HCT116 (cell line): ENCODE measurements around the gene CAMK2A. TPM values are rescaled to one million over a fixed set of nuclear protein-coding genes. Genes with fewer than 3 reads are reported as not detected.

Source experiments
- ATAC-seq: fragments of 200-7000 bp; cut with Tn5 transposase; 2 replicates; pipeline ENCODE4 v1.9.1; 2020; ENCODE audit warnings: mild to moderate bottlenecking, moderate library complexity
- BruUV-seq: library from RNA; stranded (reverse); fragments of 400-500 nt; replicated peaks from 2 replicates; lab custom pipeline; 2021; lab: Mats Ljungman, UMichigan
- CTCF ChIA-PET: fragments of 300-600 bp; sonication (Branson Sonifier 250); formaldehyde crosslinking; loops from one replicate; lab custom pipeline; 2021; ENCODE audit warnings: antibody characterized with exemption; lab: Charles Lee
- POLR2A ChIA-PET: fragments of 300-600, 350-600 bp; sonication (Branson Sonifier 250); formaldehyde crosslinking; loops from one replicate; lab custom pipeline; 2021; ENCODE audit warnings: antibody characterized with exemption; lab: Charles Lee
- RAD21 ChIA-PET, 2 experiments: fragments of 300-600 bp; sonication (Branson Sonifier 250); formaldehyde crosslinking; loops; one replicate each; lab custom pipeline; 2023; ENCODE audit warnings: low total read pairs in 2 of 2; ENCODE audit not compliant: uncharacterized antibody in 2 of 2, unreplicated experiment in 2 of 2, low non-redundant PET in 1 of 2; lab: Charles Lee
- DNase-seq: peaks from one replicate; pipeline ENCODE4 v3.0.0-alpha.2; 2010; ENCODE audit warnings: low read depth, low spot score
- H2AFZ ChIP-seq: fragments of 200-600 bp; shearing (Covaris generic), sonication (generic); 2 replicates; pipeline ENCODE4 v1.6.1; 2017; ENCODE audit warnings: low read depth, mixed run types, mixed read lengths, antibody characterized with exemption, low read length; ENCODE audit not compliant: poor library complexity, severe bottlenecking
- H3K27ac ChIP-seq: 2 replicates; pipeline ENCODE4 v1.5.1; 2012; ENCODE audit warnings: low read depth, low read length
- H3K27me3 ChIP-seq: fragments of 200-600 bp; sonication (generic); 2 replicates; pipeline ENCODE4 v1.6.1; 2016; ENCODE audit warnings: mixed run types, low read length, mixed read lengths; ENCODE audit not compliant: insufficient read depth
- H3K36me3 ChIP-seq, 2 experiments: fragments of 200-500 bp in 1 of 2; fragments of 200-600 bp in 1 of 2; sonication (Bioruptor generic) in 1 of 2; sonication (generic) in 1 of 2; 2 replicates each; pipeline versions ENCODE4 v1.5.1 to v1.6.1; 2014 to 2016; ENCODE audit warnings: low read length in 2 of 2, inconsistent platforms in 1 of 2, mixed read lengths in 1 of 2, mixed run types in 1 of 2; ENCODE audit not compliant: insufficient read depth in 2 of 2, control insufficient read depth in 1 of 2
- H3K4me1 ChIP-seq, 2 experiments: fragments of 200-600 bp in 1 of 2; sonication (generic) in 1 of 2; 2 replicates each; pipeline versions ENCODE4 v1.5.1 to v1.6.1; 2012 to 2017; ENCODE audit warnings: low read length in 2 of 2, inconsistent platforms in 1 of 2, mild to moderate bottlenecking in 1 of 2, mixed read lengths in 1 of 2, mixed run types in 1 of 2, moderate library complexity in 1 of 2; ENCODE audit not compliant: insufficient read depth in 2 of 2, control insufficient read depth in 1 of 2
- H3K4me2 ChIP-seq: fragments of 200-600 bp; sonication (generic); 2 replicates; pipeline ENCODE4 v1.6.1; 2017; ENCODE audit warnings: mixed run types, low read length, mixed read lengths
- H3K4me3 ChIP-seq, 2 experiments: fragments of 200-600 bp in 1 of 2; sonication (generic) in 1 of 2; replicated peaks in 1 of 2; 2 replicates each; pipeline ENCODE4 v1.5.1; 2011 to 2016; ENCODE audit warnings: low read length in 2 of 2, control low read depth in 1 of 2, low read depth in 1 of 2, mild to moderate bottlenecking in 1 of 2, mixed read lengths in 1 of 2, mixed run types in 1 of 2
- H3K79me2 ChIP-seq: fragments of 200-600 bp; sonication (generic); 2 replicates; pipeline ENCODE4 v1.6.1; 2017; ENCODE audit warnings: mild to moderate bottlenecking, mixed run types, low read length, moderate library complexity, mixed read lengths; ENCODE audit not compliant: insufficient read depth
- H3K9ac ChIP-seq: fragments of 200-600 bp; sonication (generic); 2 replicates; pipeline ENCODE4 v1.6.1; 2016; ENCODE audit warnings: low read length, mixed read lengths
- H3K9me2 ChIP-seq: fragments of 200-600 bp; sonication (generic), shearing (Covaris generic); 2 replicates; pipeline ENCODE4 v1.6.1; 2017; ENCODE audit warnings: mixed run types, mild to moderate bottlenecking, moderate library complexity; ENCODE audit not compliant: insufficient read depth
- H3K9me3 ChIP-seq, 2 experiments: fragments of 200-500 bp in 1 of 2; fragments of 200-600 bp in 1 of 2; sonication (Bioruptor generic) in 1 of 2; sonication (generic) in 1 of 2; 2 replicates each; pipeline ENCODE4 v1.6.1; 2014 to 2017; ENCODE audit warnings: low read length in 2 of 2, mixed read lengths in 2 of 2, inconsistent platforms in 1 of 2, low read depth in 1 of 2, mild to moderate bottlenecking in 1 of 2, mixed run types in 1 of 2, moderate library complexity in 1 of 2; ENCODE audit not compliant: control insufficient read depth in 1 of 2, insufficient read depth in 1 of 2
- H4K20me1 ChIP-seq: fragments of 200-600 bp; sonication (generic), shearing (Covaris generic); 2 replicates; pipeline ENCODE4 v1.6.1; 2017; ENCODE audit warnings: mixed run types, mild to moderate bottlenecking, moderate library complexity; ENCODE audit not compliant: insufficient read depth
- CBX3 ChIP-seq: IDR thresholded peaks from 2 replicates; pipeline ENCODE4 v1.6.1; 2012; ENCODE audit warnings: low read depth
- CEBPB ChIP-seq: IDR thresholded peaks from 2 replicates; pipeline ENCODE4 v1.6.1; 2012; ENCODE audit warnings: low read depth
- EGR1 ChIP-seq: IDR thresholded peaks from 2 replicates; pipeline ENCODE4 v1.6.1; 2012; ENCODE audit warnings: low read depth
- EZH2 ChIP-seq: fragments of 200-600 bp; sonication (generic); IDR thresholded peaks from 2 replicates; pipeline ENCODE4 v1.6.1; 2017; ENCODE audit warnings: antibody characterized with exemption, mixed run types
- FOSL1 ChIP-seq: IDR thresholded peaks from 2 replicates; pipeline ENCODE4 v1.6.1; 2012; ENCODE audit warnings: low read depth
- POLR2A ChIP-seq: IDR thresholded peaks from 2 replicates; pipeline ENCODE4 v1.7.0; 2011; ENCODE audit warnings: borderline replicate concordance; ENCODE audit not compliant: insufficient read depth, insufficient read length; ENCODE audit errors: extremely low read depth
- POLR2AphosphoS5 ChIP-seq: IDR thresholded peaks from 2 replicates; pipeline ENCODE4 v1.6.1; 2011; ENCODE audit warnings: mild to moderate bottlenecking, low read depth, low read length, moderate library complexity
- REST ChIP-seq: IDR thresholded peaks from 2 replicates; pipeline ENCODE4 v1.6.1; 2012; ENCODE audit warnings: low read depth
- SIN3A ChIP-seq: IDR thresholded peaks from 2 replicates; pipeline ENCODE4 v1.6.1; 2012; ENCODE audit warnings: low read depth
- SP1 ChIP-seq: IDR thresholded peaks from 2 replicates; pipeline ENCODE4 v1.6.1; 2012; ENCODE audit warnings: low read depth
- SRF ChIP-seq: IDR thresholded peaks from 2 replicates; pipeline ENCODE4 v1.6.1; 2012; ENCODE audit warnings: low read depth
- TCF7L2 ChIP-seq: IDR thresholded peaks from 2 replicates; pipeline ENCODE4 v1.7.0; 2011; ENCODE audit warnings: borderline replicate concordance, inconsistent platforms; ENCODE audit not compliant: insufficient read depth, insufficient read length; ENCODE audit errors: extremely low read depth
- YY1 ChIP-seq: IDR thresholded peaks from 2 replicates; pipeline ENCODE4 v1.6.1; 2011; ENCODE audit warnings: low read length, low read depth, moderate library complexity, mild to moderate bottlenecking; ENCODE audit not compliant: insufficient replicate concordance; ENCODE audit errors: extremely low read depth
- ZBTB33 ChIP-seq: IDR thresholded peaks from 2 replicates; pipeline ENCODE4 v1.6.1; 2011; ENCODE audit warnings: mild to moderate bottlenecking, low read length, moderate library complexity; ENCODE audit not compliant: insufficient replicate concordance; ENCODE audit errors: extremely low read depth
- ZFX ChIP-seq: fragments of 450-650 bp; IDR thresholded peaks from 2 replicates; pipeline ENCODE4 v1.6.1; 2017
- ZNF274 ChIP-seq: fragments of 200-500 bp; sonication (Bioruptor generic); IDR thresholded peaks from 2 replicates; pipeline ENCODE4 v1.6.1; 2014; ENCODE audit warnings: mild to moderate bottlenecking, low read depth, low read length, inconsistent platforms
- intact Hi-C: fragments of 100-400 bp; cut with micrococcal nuclease; formaldehyde crosslinking; loops from 2 replicates; pipeline ENCODE4 v1.10.0; 2022
- total RNA-seq: library from RNA; stranded (reverse); gene quantifications from one replicate; pipeline ENCODE4 v1.2.1, GENCODE V29; 2021; ENCODE audit not compliant: unreplicated experiment
- TF ChIP-seq, protein P1 (sequence below), 3 experiments: fragments of 200-600 bp in 1 of 3; sonication (generic) in 1 of 3; IDR thresholded peaks in 2 of 3; conservative IDR thresholded peaks in 1 of 3; 2 replicates each; pipeline ENCODE4 v1.5.1; 2012 to 2017; ENCODE audit warnings: low read depth in 2 of 3, low read length in 2 of 3, antibody characterized with exemption in 1 of 3, borderline replicate concordance in 1 of 3, control low read depth in 1 of 3, mild to moderate bottlenecking in 1 of 3, mixed read lengths in 1 of 3, mixed run types in 1 of 3, moderate library complexity in 1 of 3; ENCODE audit not compliant: insufficient read depth in 1 of 3

The CAMK2A gene
- total RNA-seq, 1 experiment from 2014 or later, result not detected

DNA sequence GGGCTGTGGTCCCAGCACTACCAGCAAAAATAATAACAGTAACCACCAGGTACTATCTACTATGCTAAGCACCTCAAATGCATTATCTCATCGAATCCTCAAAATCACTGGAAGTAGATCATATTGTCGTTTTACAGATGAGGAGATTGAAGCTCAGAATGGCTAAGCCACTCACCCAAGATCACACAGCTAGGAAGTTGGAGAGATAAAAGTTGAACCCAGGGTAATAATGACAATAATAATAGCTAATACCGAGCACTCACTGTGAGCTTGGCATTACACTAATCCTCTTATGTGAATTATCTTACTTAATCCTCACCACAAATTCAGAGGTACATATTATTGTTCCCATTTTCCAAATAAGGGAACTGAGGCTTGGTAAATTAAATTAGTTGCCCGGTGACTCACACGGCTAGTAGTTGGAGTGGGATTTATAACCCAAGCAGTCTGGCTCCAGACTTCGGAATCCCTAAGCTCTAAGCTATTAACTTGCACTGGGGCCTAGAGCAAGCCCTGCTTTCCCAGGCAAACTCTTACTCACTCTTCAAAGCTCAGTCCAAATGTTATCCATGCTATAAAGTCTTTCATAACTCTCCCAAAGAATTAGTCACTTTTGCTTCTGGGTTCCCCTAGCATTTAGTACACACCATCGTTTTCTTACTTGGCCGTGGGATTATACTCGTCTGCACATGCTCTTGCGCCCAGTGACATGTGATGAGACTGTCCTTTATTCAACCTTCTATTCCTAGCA, 9.3 kb upstream of the CAMK2A start:
- Histone ChIP-seq H4K20me1 (no peaks in the 10 kb centered on the region), H2AFZ (no peak overlapping the region), H3K36me3 (no peaks in the 10 kb centered on the region), H3K27me3 (no peaks in the 10 kb centered on the region), H3K9me3 (no peaks in the 10 kb centered on the region), H3K9me2 (no peaks in the 10 kb centered on the region), H3K27ac (no peak overlapping the region), H3K9ac (no peak overlapping the region), H3K4me3 (no peak overlapping the region), H3K4me1 (peaks cover 8 to 16% of the 10 kb centered on the region in 2 experiments; a peak in 3 of 4 replicates), H3K79me2 (no peaks in the 10 kb centered on the region), H3K4me2 (no peak overlapping the region)
- intact Hi-C loops, result no loop called here
- DNase-seq (no peak), ATAC-seq (no peak)
- RAD21 ChIA-PET, result no interaction called here
- POLR2A ChIA-PET, result no interaction called here
- TF ChIP-seq CEBPB (no peak), POLR2A (no peak), ZBTB33 (no peak), EZH2 (no peak), FOSL1 (no peak), CBX3 (no peak), TCF7L2 (no peak), ZFX (no peak), SRF (no peak), SP1 (no peak), POLR2AphosphoS5 (no peak), ZNF274 (no peak), SIN3A (no peak), EGR1 (no peak), REST (no peak), YY1 (no peak)
- TF ChIP-seq, protein P1, sequence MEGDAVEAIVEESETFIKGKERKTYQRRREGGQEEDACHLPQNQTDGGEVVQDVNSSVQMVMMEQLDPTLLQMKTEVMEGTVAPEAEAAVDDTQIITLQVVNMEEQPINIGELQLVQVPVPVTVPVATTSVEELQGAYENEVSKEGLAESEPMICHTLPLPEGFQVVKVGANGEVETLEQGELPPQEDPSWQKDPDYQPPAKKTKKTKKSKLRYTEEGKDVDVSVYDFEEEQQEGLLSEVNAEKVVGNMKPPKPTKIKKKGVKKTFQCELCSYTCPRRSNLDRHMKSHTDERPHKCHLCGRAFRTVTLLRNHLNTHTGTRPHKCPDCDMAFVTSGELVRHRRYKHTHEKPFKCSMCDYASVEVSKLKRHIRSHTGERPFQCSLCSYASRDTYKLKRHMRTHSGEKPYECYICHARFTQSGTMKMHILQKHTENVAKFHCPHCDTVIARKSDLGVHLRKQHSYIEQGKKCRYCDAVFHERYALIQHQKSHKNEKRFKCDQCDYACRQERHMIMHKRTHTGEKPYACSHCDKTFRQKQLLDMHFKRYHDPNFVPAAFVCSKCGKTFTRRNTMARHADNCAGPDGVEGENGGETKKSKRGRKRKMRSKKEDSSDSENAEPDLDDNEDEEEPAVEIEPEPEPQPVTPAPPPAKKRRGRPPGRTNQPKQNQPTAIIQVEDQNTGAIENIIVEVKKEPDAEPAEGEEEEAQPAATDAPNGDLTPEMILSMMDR (IDR thresholded peaks at IDR 0.05 in 2 of 3, conservative IDR thresholded peaks at IDR 0.05 in 1 of 3; ENCODE audit: borderline replicate concordance in 1 of 3, insufficient read depth in 1 of 3, low read depth in 2 of 3, low read length in 2 of 3), result no peak
- BruUV-seq, result no TSS peak
- CTCF ChIA-PET, result interaction anchor here (1.2 kb wide), 1 partner anchor 12 kb away, joined by 3 read pairs; no protein-coding TSS in a partner anchor
